Measurements from ENCODE around the gene COPRS.
"Not testable (repeated sequence)": the region's sequence is repeated elsewhere in the genome, so short reads cannot be mapped to it uniquely, and the experiment has no call there.

Gene COPRS

GRCh38 chr17:31838636-31839225 is 20.3 kb downstream of the COPRS start:
- ChIA-PET POLR2A (no interaction called here), CTCF (no interaction called here)
- no peak for TF ChIP-seq CTCF (IDR thresholded peaks at IDR 0.05; ENCODE audit: control extremely low read depth, extremely low read depth, low read depth, missing control alignments)
- DNase-seq (ENCODE audit: extremely low spot score), result no peak

- POLR2A ChIA-PET, result no interaction called here
Observed at GRCh38 chr17:31835984-31836383, 23.1 kb downstream of the COPRS start.

GRCh38 chr17:31834448-31834847 is 24.6 kb downstream of the COPRS start:
- POLR2A ChIA-PET, result no interaction called here
- CTCF ChIA-PET, result interaction anchor here (1.0 to 6.3 kb wide), 4 partner anchors 8 to 397 kb away, joined by 3 to 47 read pairs (median 3); partner anchors contain the start of gene COPRS
- no peak for TF ChIP-seq CTCF (IDR thresholded peaks at IDR 0.05; ENCODE audit: control extremely low read depth, extremely low read depth, low read depth, missing control alignments)
- DNase-seq (ENCODE audit: extremely low spot score), result peak; percentile 56

More at GRCh38 chr17:31835984-31836383, 23.1 kb downstream of the COPRS start:
- CTCF ChIA-PET, result no interaction called here
- no peak for DNase-seq (ENCODE audit: extremely low spot score)
- no peak for TF ChIP-seq CTCF (IDR thresholded peaks at IDR 0.05; ENCODE audit: control extremely low read depth, extremely low read depth, low read depth, missing control alignments)

GRCh38 chr17:31832746-31833145 is 26.3 kb downstream of the COPRS start:
- CTCF ChIA-PET, result interaction anchor here (6.3 kb wide), 1 partner anchor 10 kb away, joined by 47 read pairs; no protein-coding TSS in a partner anchor
- no peak for DNase-seq (ENCODE audit: extremely low spot score)
- no peak for TF ChIP-seq CTCF (IDR thresholded peaks at IDR 0.05; ENCODE audit: control extremely low read depth, extremely low read depth, low read depth, missing control alignments)
- POLR2A ChIA-PET, result interaction anchor here (0.7 kb wide), 1 partner anchor 21 kb away, joined by 8 read pairs; no protein-coding TSS in a partner anchor

- CTCF ChIA-PET, result interaction anchor here (1.0 to 6.3 kb wide), 2 partner anchors 11 to 14 kb away, joined by 3 to 47 read pairs; no protein-coding TSS in a partner anchor
- TF ChIP-seq CTCF (IDR thresholded peaks at IDR 0.05; ENCODE audit: control extremely low read depth, extremely low read depth, low read depth, missing control alignments), result no peak
- DNase-seq (ENCODE audit: extremely low spot score), result no peak
- POLR2A ChIA-PET, result no interaction called here
Observed at GRCh38 chr17:31830971-31831858, 27.8 kb downstream of the COPRS start.

GRCh38 chr17:31829649-31830048 is 29.4 kb downstream of the COPRS start:
- no peak for DNase-seq (ENCODE audit: extremely low spot score)
- ChIA-PET CTCF (interaction anchor here (1.3 to 6.3 kb wide), 3 partner anchors 12 to 271 kb away, joined by 4 to 47 read pairs (median 4); no protein-coding TSS in a partner anchor), POLR2A (no interaction called here)
- TF ChIP-seq CTCF (IDR thresholded peaks at IDR 0.05; ENCODE audit: control extremely low read depth, extremely low read depth, low read depth, missing control alignments), result no peak

- DNase-seq (ENCODE audit: extremely low spot score); POLR2A ChIA-PET: not testable (repeated sequence)
- CTCF ChIA-PET, result interaction anchor here (1.3 to 6.3 kb wide), 3 partner anchors 11 to 271 kb away, joined by 4 to 47 read pairs (median 4); no protein-coding TSS in a partner anchor
Observed at GRCh38 chr17:31828955-31829354, 30.1 kb downstream of the COPRS start.
